ENCODE measurements around the gene CLEC20A. TPM values are rescaled to one million over a fixed set of nuclear protein-coding genes. Genes with fewer than 3 reads are reported as not detected.
A peak's percentile ranks its signal among the peaks of the same experiment; 100 is the strongest.

The CLEC20A gene
- total and polyA plus RNA-seq, 9 of the 15 experiments (the other 6 are each of a cell fraction or from before 2014, with no cell fraction given), result not detected

DNA sequence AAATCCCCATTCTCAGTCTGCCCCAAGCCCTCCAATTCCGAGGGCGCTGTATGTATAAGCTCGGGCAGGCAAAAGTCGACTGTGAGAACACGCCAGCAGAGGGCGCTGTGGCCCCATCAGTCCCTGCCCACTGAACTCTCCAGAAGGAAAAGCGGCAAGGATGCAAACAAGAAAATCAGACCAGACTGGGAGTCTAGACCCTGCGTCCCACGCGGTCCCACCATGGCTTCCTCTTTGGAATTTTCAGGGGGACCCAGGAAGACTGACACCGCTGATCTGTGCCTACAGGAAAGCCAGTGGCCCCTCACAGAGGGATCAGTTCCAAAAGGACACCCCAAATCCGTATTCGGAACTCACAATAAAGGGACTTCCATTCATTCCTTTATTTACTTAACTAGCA, 35.6 kb upstream of the CLEC20A start:
- in situ Hi-C loops (cut with MboI) (loop anchor here (5.0 to 25.0 kb wide), 3 partner anchors 230 to 830 kb away; partner anchors contain the start of gene AXDND1), intact Hi-C loops (cut with micrococcal nuclease) (loop anchor here (2.0 kb wide), 2 partner anchors 222 to 470 kb away; no protein-coding TSS in a partner anchor)
- DNase-seq (ENCODE audit: extremely low read depth in 1 of 4, low spot score in 3 of 4) (peak; percentile 84 to 89 (median 87)), ATAC-seq (peak; percentile 98), FAIRE-seq (peak; percentile 97)
- H3K9me1 ChIP-seq (ENCODE audit: control insufficient read depth, insufficient read depth, low read length), result no peaks in the 10 kb centered on the region
- POLR2A ChIA-PET, result interaction anchor here (0.5 to 0.7 kb wide), 3 partner anchors 22 to 471 kb away, joined by 3 to 4 read pairs (median 3); no protein-coding TSS in a partner anchor
- H3K27ac ChIP-seq (ENCODE audit: extremely low read depth, low read depth, low read length), result no peak overlapping the region
- no peaks in the 10 kb centered on the region for H3K4me1 ChIP-seq (replicated peaks in 1 of 2; ENCODE audit: control insufficient read depth in 2 of 2, insufficient read depth in 2 of 2, low read length in 2 of 2)
- peaks cover 4 to 38% of the 10 kb centered on the region in 2 experiments; a peak in 4 of 5 replicates for H3K27me3 ChIP-seq (ENCODE audit: control insufficient read depth in 2 of 2, insufficient read depth in 2 of 2, low read length in 2 of 2)
- H2AFZ ChIP-seq (ENCODE audit: low read depth, low read length), result 0 out of 2 replicates have a peak overlapping the region, but pooled peaks have one; percentile 15
- 9% methylated on average over 13 of the region's 13 CpGs for WGBS (ENCODE audit: insufficient coverage, low coverage, missing lambda C conversion rate)
- H3K9me3 ChIP-seq (replicated peaks; ENCODE audit: control insufficient read depth, insufficient read depth, low read depth, low read length), result no peaks in the 10 kb centered on the region
- no TSS peak for BruUV-seq (replicated peaks)
- no peak overlapping the region for H3K4me2 ChIP-seq (ENCODE audit: insufficient read depth, low read length)
- no peaks in the 10 kb centered on the region for H3K36me3 ChIP-seq (ENCODE audit: control insufficient read depth, insufficient read depth, low read length)
- no peak overlapping the region for H3K9ac ChIP-seq (ENCODE audit: insufficient read depth in 1 of 2, low read depth in 2 of 2, low read length in 2 of 2)
- no peak overlapping the region for H3K4me3 ChIP-seq
- no peaks in the 10 kb centered on the region for H3K79me2 ChIP-seq (ENCODE audit: control insufficient read depth, insufficient read depth, low read length)
- H4K20me1 ChIP-seq (replicated peaks; ENCODE audit: control insufficient read depth, insufficient read depth, low read length), result no peaks in the 10 kb centered on the region; the same call in 1 of the 2 replicates
- CTCF ChIA-PET (ENCODE audit: low intra/inter-chr PET ratio), result interaction anchor here (0.6 to 2.2 kb wide), 5 partner anchors 221 to 1282 kb away, joined by 3 to 9 read pairs (median 3); no protein-coding TSS in a partner anchor
- TF ChIP-seq JUND (IDR thresholded peaks at IDR 0.05; ENCODE audit: borderline replicate concordance, low read depth, low read length) (peak; percentile 19; the same call in 1 of the 2 replicates), JUND (tag; IDR thresholded peaks at IDR 0.05; ENCODE audit: borderline replicate concordance, low read depth, low read length) (no peak), RAD21 (CRISPR knock-in tag; conservative IDR thresholded peaks at IDR 0.05 in 1 of 2, IDR thresholded peaks at IDR 0.05 in 1 of 2) (peak; percentile 81 to 89), SMC3 (conservative IDR thresholded peaks at IDR 0.05; ENCODE audit: insufficient read depth, low read depth, low read length) (peak; percentile 74), ZNF224 (CRISPR knock-in tag; IDR thresholded peaks at IDR 0.05) (no peak), CTBP1 (IDR thresholded peaks at IDR 0.05; ENCODE audit: borderline replicate concordance) (0 out of 2 replicates have a peak, but pooled peaks have one; percentile 12), RB1 (IDR thresholded peaks at IDR 0.05; ENCODE audit: low read depth) (peak; percentile 50; the same call in 1 of the 2 replicates), ZNF282 (CRISPR knock-in tag; IDR thresholded peaks at IDR 0.05) (no peak)
- TF ChIP-seq, protein P1, sequence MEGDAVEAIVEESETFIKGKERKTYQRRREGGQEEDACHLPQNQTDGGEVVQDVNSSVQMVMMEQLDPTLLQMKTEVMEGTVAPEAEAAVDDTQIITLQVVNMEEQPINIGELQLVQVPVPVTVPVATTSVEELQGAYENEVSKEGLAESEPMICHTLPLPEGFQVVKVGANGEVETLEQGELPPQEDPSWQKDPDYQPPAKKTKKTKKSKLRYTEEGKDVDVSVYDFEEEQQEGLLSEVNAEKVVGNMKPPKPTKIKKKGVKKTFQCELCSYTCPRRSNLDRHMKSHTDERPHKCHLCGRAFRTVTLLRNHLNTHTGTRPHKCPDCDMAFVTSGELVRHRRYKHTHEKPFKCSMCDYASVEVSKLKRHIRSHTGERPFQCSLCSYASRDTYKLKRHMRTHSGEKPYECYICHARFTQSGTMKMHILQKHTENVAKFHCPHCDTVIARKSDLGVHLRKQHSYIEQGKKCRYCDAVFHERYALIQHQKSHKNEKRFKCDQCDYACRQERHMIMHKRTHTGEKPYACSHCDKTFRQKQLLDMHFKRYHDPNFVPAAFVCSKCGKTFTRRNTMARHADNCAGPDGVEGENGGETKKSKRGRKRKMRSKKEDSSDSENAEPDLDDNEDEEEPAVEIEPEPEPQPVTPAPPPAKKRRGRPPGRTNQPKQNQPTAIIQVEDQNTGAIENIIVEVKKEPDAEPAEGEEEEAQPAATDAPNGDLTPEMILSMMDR (IDR thresholded peaks at IDR 0.05 in 2 of 3, conservative IDR thresholded peaks at IDR 0.05 in 1 of 3; ENCODE audit: insufficient read depth in 2 of 3, low read depth in 1 of 3, low read length in 3 of 3), result peak; percentile 90 to 97 (median 92)
- TF ChIP-seq, protein P2, sequence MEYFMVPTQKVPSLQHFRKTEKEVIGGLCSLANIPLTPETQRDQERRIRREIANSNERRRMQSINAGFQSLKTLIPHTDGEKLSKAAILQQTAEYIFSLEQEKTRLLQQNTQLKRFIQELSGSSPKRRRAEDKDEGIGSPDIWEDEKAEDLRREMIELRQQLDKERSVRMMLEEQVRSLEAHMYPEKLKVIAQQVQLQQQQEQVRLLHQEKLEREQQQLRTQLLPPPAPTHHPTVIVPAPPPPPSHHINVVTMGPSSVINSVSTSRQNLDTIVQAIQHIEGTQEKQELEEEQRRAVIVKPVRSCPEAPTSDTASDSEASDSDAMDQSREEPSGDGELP (CRISPR knock-in tag; IDR thresholded peaks at IDR 0.05; ENCODE audit: borderline replicate concordance), result peak; percentile 43; the same call in 1 of the 2 replicates

Data from K562 (cell line).